ENCODE data around the gene TOX2.

TOX2 gene

GRCh38 chr20:44014807-44015732 lies 100.4 kb downstream of the TOX2 start:
- no peaks in the 10 kb centered on the region for H3K9me3 ChIP-seq (ENCODE audit: control insufficient read depth, insufficient read depth, low read depth, low read length)
- H3K27ac ChIP-seq (ENCODE audit: extremely low read depth, low read depth, low read length) = peak overlapping the region; percentile 64
- POLR2A ChIA-PET = no interaction called here
- CTCF ChIA-PET = interaction anchor here (0.6 to 0.9 kb wide), 2 partner anchors 27 to 66 kb away, joined by 3 read pairs; no protein-coding TSS in a partner anchor
- no peaks in the 10 kb centered on the region for H3K36me3 ChIP-seq (ENCODE audit: control insufficient read depth in 2 of 2, insufficient read depth in 1 of 2, low read length in 2 of 2)
- no peak overlapping the region for H3K4me3 ChIP-seq (ENCODE audit: low read depth, low read length)
- H3K4me1 ChIP-seq (ENCODE audit: control insufficient read depth, insufficient read depth, low read length) = peaks cover 57% of the 10 kb centered on the region
- peak; percentile 61; the same call in 1 of the 2 replicates for TF ChIP-seq TSHZ1 (tag by site-specific recombination; IDR thresholded peaks at IDR 0.05; ENCODE audit: borderline replicate concordance)
- peak; percentile 55; the same call in 1 of the 2 replicates for TF ChIP-seq GLI2 (tag by site-specific recombination; IDR thresholded peaks at IDR 0.05; ENCODE audit: borderline replicate concordance, low read depth)
- no peak for TF ChIP-seq ZNF664 (tag by site-specific recombination; IDR thresholded peaks at IDR 0.05)
- TF ChIP-seq ZNF549 (tag by site-specific recombination; IDR thresholded peaks at IDR 0.05) = no peak
- TF ChIP-seq ZNF24 (tag by site-specific recombination; IDR thresholded peaks at IDR 0.05) = no peak
- TF ChIP-seq GLIS1 (tag by site-specific recombination; IDR thresholded peaks at IDR 0.05) = peak; percentile 65
- TF ChIP-seq PRDM1 (tag by site-specific recombination; IDR thresholded peaks at IDR 0.05) = no peak
- TF ChIP-seq ZNF184 (tag by site-specific recombination; IDR thresholded peaks at IDR 0.05) = no peak
- peak; percentile 74 for TF ChIP-seq ZBTB17 (tag by site-specific recombination; IDR thresholded peaks at IDR 0.05)
- TF ChIP-seq ZNF211 (tag by site-specific recombination; IDR thresholded peaks at IDR 0.05; ENCODE audit: low read depth) = no peak
- TF ChIP-seq ZNF792 (tag by site-specific recombination; IDR thresholded peaks at IDR 0.05) = no peak
- peak; percentile 84 for TF ChIP-seq WT1 (tag by site-specific recombination; IDR thresholded peaks at IDR 0.05)
- TF ChIP-seq ZBTB49 (tag by site-specific recombination; IDR thresholded peaks at IDR 0.05; ENCODE audit: low read depth) = no peak
- TF ChIP-seq ZNF140 (tag by site-specific recombination; IDR thresholded peaks at IDR 0.05) = no peak
- TF ChIP-seq ZBTB48 (tag by site-specific recombination; IDR thresholded peaks at IDR 0.05) = peak; percentile 74
- no peak for TF ChIP-seq OVOL3 (tag by site-specific recombination; IDR thresholded peaks at IDR 0.05)
- TF ChIP-seq PRDM6 (tag by site-specific recombination; IDR thresholded peaks at IDR 0.05) = peak; percentile 98; the same call in 1 of the 2 replicates
- peak; percentile 52 for TF ChIP-seq REST (tag by site-specific recombination; IDR thresholded peaks at IDR 0.05)
- 0 out of 2 replicates have a peak, but pooled peaks have one; percentile 15 for TF ChIP-seq KLF16 (tag by site-specific recombination; IDR thresholded peaks at IDR 0.05)
- TF ChIP-seq PATZ1 (tag by site-specific recombination; IDR thresholded peaks at IDR 0.05) = 0 out of 2 replicates have a peak, but pooled peaks have one; percentile 29
- peak; percentile 92 for TF ChIP-seq ZNF335 (tag by site-specific recombination; conservative IDR thresholded peaks at IDR 0.05)
- TF ChIP-seq ZNF341 (tag by site-specific recombination; IDR thresholded peaks at IDR 0.05; ENCODE audit: low read depth) = peak; percentile 55

Data from HEK293 (cell line).